Panc1 (cell line): ENCODE results near the gene ADO. TPM values are rescaled to one million over a fixed set of nuclear protein-coding genes. Genes with fewer than 3 reads are reported as not detected.
"Not testable (repeated sequence)": the region's sequence is repeated elsewhere in the genome, so short reads cannot be mapped to it uniquely, and the experiment has no call there.

Source experiments
- ATAC-seq: fragments of 200-7000 bp; cut with Tn5 transposase; 2 replicates; pipeline ENCODE4 v1.9.1; 2020; ENCODE audit warnings: mild to moderate bottlenecking, moderate library complexity
- BruUV-seq: library from RNA; stranded (reverse); fragments of 400-500 nt; replicated peaks from 2 replicates; lab custom pipeline; 2021; lab: Mats Ljungman, UMichigan
- CTCF ChIA-PET: fragments of 300-600 bp; sonication (Branson Sonifier 250); formaldehyde crosslinking; loops from one replicate; lab custom pipeline; 2022; ENCODE audit warnings: antibody characterized with exemption; lab: Charles Lee
- POLR2A ChIA-PET: fragments of 300-600 bp; sonication (Branson Sonifier 250); formaldehyde crosslinking; loops from one replicate; lab custom pipeline; 2022; ENCODE audit warnings: antibody characterized with exemption; lab: Charles Lee
- DNase-seq: peaks from one replicate; pipeline ENCODE4 v3.0.0-alpha.2; 2010; ENCODE audit warnings: low read depth, low spot score
- H3K27ac ChIP-seq: 2 replicates; pipeline ENCODE4 v1.5.1; 2011; ENCODE audit warnings: mild to moderate bottlenecking, low read length, inconsistent platforms
- H3K27me3 ChIP-seq: fragments of 200-500 bp; sonication (Bioruptor generic); 2 replicates; pipeline ENCODE4 v1.6.0; 2014; ENCODE audit warnings: low read length, inconsistent platforms; ENCODE audit not compliant: control insufficient read depth, insufficient read depth
- H3K36me3 ChIP-seq: fragments of 200-500 bp; sonication (Bioruptor generic); 2 replicates; pipeline ENCODE4 v1.5.1; 2014; ENCODE audit warnings: inconsistent platforms, mild to moderate bottlenecking, low read length, moderate library complexity; ENCODE audit not compliant: control insufficient read depth, insufficient read depth
- H3K4me1 ChIP-seq: 2 replicates; pipeline ENCODE4 v1.5.1; 2011; ENCODE audit warnings: inconsistent platforms, mild to moderate bottlenecking, low read length, moderate library complexity; ENCODE audit not compliant: control insufficient read depth, insufficient read depth
- H3K4me3 ChIP-seq, 2 experiments: 2 replicates each; pipeline ENCODE4 v1.5.1; 2011 to 2012; ENCODE audit warnings: low read depth in 2 of 2, low read length in 2 of 2, mild to moderate bottlenecking in 2 of 2, inconsistent platforms in 1 of 2, moderate library complexity in 1 of 2
- H3K9me3 ChIP-seq: fragments of 200-500 bp; sonication (Bioruptor generic); 2 replicates; pipeline ENCODE4 v1.5.1; 2014; ENCODE audit warnings: low read depth, mild to moderate bottlenecking, inconsistent platforms, low read length, moderate library complexity; ENCODE audit not compliant: control insufficient read depth, insufficient read depth
- CTCF ChIP-seq: fragments of 450-650 bp; IDR thresholded peaks from 2 replicates; pipeline ENCODE4 v1.5.1; 2017; ENCODE audit warnings: mild to moderate bottlenecking
- POLR2AphosphoS5 ChIP-seq: IDR thresholded peaks from 2 replicates; pipeline ENCODE4 v1.6.1; 2012; ENCODE audit warnings: mild to moderate bottlenecking, low read depth, low read length, moderate library complexity
- REST ChIP-seq, 2 experiments: IDR thresholded peaks; 2 replicates each; pipeline ENCODE4 v1.6.1; 2011 to 2012; ENCODE audit warnings: low read depth in 2 of 2, control low read depth in 1 of 2, low read length in 1 of 2, mild to moderate bottlenecking in 1 of 2, moderate library complexity in 1 of 2; ENCODE audit not compliant: insufficient read depth in 1 of 2
- SIN3A ChIP-seq: IDR thresholded peaks from 2 replicates; pipeline ENCODE4 v1.6.1; 2012; ENCODE audit warnings: low read depth, mild to moderate bottlenecking, low read length, moderate library complexity, borderline replicate concordance; ENCODE audit not compliant: insufficient read depth
- TCF7L2 ChIP-seq: IDR thresholded peaks from 2 replicates; pipeline ENCODE4 v1.6.1; 2011; ENCODE audit warnings: mild to moderate bottlenecking, low read depth, low read length, inconsistent platforms
- in situ Hi-C: cut with HindIII; loops from 2 replicates; pipeline ENCODE4 v1.10.0; 2016; ENCODE audit warnings: low sequenced_read_pairs, low pct_unique_long_range_greater_than_20kb
- intact Hi-C: fragments of 100-400 bp; cut with micrococcal nuclease; formaldehyde crosslinking; loops from one replicate; pipeline ENCODE4 v1.10.0; 2022; ENCODE audit not compliant: unreplicated experiment
- total RNA-seq: library from RNA; stranded (reverse); gene quantifications from one replicate; pipeline ENCODE4 v1.2.1, GENCODE V29; 2021; ENCODE audit not compliant: unreplicated experiment

The ADO gene
- total RNA-seq, 1 experiment from 2014 or later, result 24.9 TPM

- in situ Hi-C loops, DNase-seq, intact Hi-C loops: not testable (repeated sequence)
Measured at GRCh38 chr10:62784537-62784936, 20.0 kb upstream of the ADO start.

GRCh38 chr10:62788285-62788684 lies 16.2 kb upstream of the ADO start:
- H3K27me3 ChIP-seq, H3K4me1 ChIP-seq, H3K27ac ChIP-seq, POLR2A ChIA-PET, H3K4me3 ChIP-seq, in situ Hi-C loops, H3K9me3 ChIP-seq, ATAC-seq, CTCF ChIA-PET, H3K36me3 ChIP-seq, intact Hi-C loops, BruUV-seq, DNase-seq: not testable (repeated sequence)

More at GRCh38 chr10:62784537-62784936, 20.0 kb upstream of the ADO start:
- BruUV-seq, CTCF ChIA-PET, H3K4me3 ChIP-seq, H3K27ac ChIP-seq, H3K36me3 ChIP-seq, H3K27me3 ChIP-seq, ATAC-seq, POLR2A ChIA-PET, H3K4me1 ChIP-seq, H3K9me3 ChIP-seq: not testable (repeated sequence)

GRCh38 chr10:62788861-62789467 lies 15.6 kb upstream of the ADO start:
- Histone ChIP-seq H3K36me3 (no peaks in the 10 kb centered on the region), H3K27ac (no peak overlapping the region), H3K4me3 (no peak overlapping the region), H3K27me3 (peaks cover 4% of the 10 kb centered on the region; the same call in 1 of the 2 replicates), H3K4me1 (no peaks in the 10 kb centered on the region), H3K9me3 (no peaks in the 10 kb centered on the region)
- in situ Hi-C loops (no loop called here), intact Hi-C loops (no loop called here)
- no peak for TF ChIP-seq REST (IDR thresholded peaks at IDR 0.05; ENCODE audit: insufficient read depth in 1 of 2, low read depth in 2 of 2, low read length in 1 of 2)
- TF ChIP-seq CTCF, result no peak
- no peak for TF ChIP-seq TCF7L2
- no peak for TF ChIP-seq POLR2AphosphoS5
- no peak for TF ChIP-seq SIN3A
- ChIA-PET POLR2A (no interaction called here), CTCF (no interaction called here)
- ATAC-seq, result no peak
- DNase-seq, result no peak
- BruUV-seq, result no TSS peak
